ENCODE results near the gene SRC. TPM values are rescaled to one million over a fixed set of nuclear protein-coding genes. Genes with fewer than 3 reads are reported as not detected.

The SRC gene
- total RNA-seq, 1 experiment from 2014 or later: 42.3 TPM

DNA sequence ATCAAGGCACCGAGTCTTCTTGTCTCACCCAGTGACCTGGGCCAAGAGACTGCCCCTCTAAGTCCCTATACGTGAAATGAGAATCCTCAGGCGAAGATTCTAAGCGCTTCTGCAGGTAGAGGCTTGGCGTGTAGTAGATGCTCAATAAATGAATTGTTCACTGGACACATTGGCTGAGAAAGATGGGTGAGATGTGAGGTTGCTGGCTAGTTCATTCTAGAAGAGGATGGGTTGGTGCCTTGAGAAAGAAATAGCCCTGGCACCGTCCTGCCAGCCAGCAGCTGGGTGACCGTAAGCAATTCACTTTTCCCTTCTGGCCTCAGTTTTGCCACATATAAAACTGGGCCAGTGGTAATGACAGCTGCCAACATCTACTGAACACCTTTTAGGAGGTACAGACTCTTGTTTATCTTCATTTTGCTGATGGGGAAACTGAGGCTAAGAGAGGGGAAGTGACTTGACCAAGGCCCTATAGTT, 1.4 kb downstream of the SRC start:
- no peak for TF ChIP-seq SP1 (IDR thresholded peaks at IDR 0.05; ENCODE audit: low read depth)
- no peak for TF ChIP-seq TCF7L2 (IDR thresholded peaks at IDR 0.05; ENCODE audit: borderline replicate concordance, extremely low read depth, insufficient read depth, insufficient read length)
- TF ChIP-seq POLR2A (IDR thresholded peaks at IDR 0.05; ENCODE audit: borderline replicate concordance, extremely low read depth, insufficient read depth, insufficient read length): no peak
- TF ChIP-seq CBX3 (IDR thresholded peaks at IDR 0.05; ENCODE audit: low read depth): no peak
- DNase-seq (ENCODE audit: low read depth, low spot score) (no peak), ATAC-seq (no peak)
- Histone ChIP-seq H3K79me2 (ENCODE audit: insufficient read depth, low read length) (peaks cover 67% of the 10 kb centered on the region), H3K9me3 (ENCODE audit: control insufficient read depth in 1 of 2, insufficient read depth in 1 of 2, low read depth in 1 of 2, low read length in 2 of 2) (no peaks in the 10 kb centered on the region), H3K9ac (ENCODE audit: low read length) (peak overlapping the region; percentile 71; the same call in 1 of the 2 replicates), H4K20me1 (ENCODE audit: insufficient read depth) (no peaks in the 10 kb centered on the region), H3K4me1 (ENCODE audit: control insufficient read depth in 1 of 2, insufficient read depth in 2 of 2, low read length in 2 of 2) (peaks cover 28 to 56% of the 10 kb centered on the region in 2 experiments), H3K4me2 (ENCODE audit: low read length) (peak overlapping the region; percentile 93), H3K27me3 (ENCODE audit: insufficient read depth, low read length) (no peaks in the 10 kb centered on the region), H3K27ac (ENCODE audit: low read depth, low read length) (peak overlapping the region; percentile 29; the same call in 1 of the 2 replicates), H2AFZ (ENCODE audit: low read depth, low read length, poor library complexity, severe bottlenecking) (no peak overlapping the region), H3K9me2 (ENCODE audit: insufficient read depth) (no peaks in the 10 kb centered on the region), H3K4me3 (replicated peaks in 1 of 2; ENCODE audit: low read depth in 1 of 2, low read length in 2 of 2) (peak overlapping the region in 1 of 2 experiments; percentile 70; a peak in 3 of 4 replicates), H3K36me3 (ENCODE audit: control insufficient read depth in 1 of 2, insufficient read depth in 2 of 2, low read length in 2 of 2) (peaks cover 0 to 3% of the 10 kb centered on the region in 2 experiments; a peak in 1 of 4 replicates)
- intact Hi-C loops (cut with micrococcal nuclease): no loop called here
- RAD21 ChIA-PET (ENCODE audit: low non-redundant PET in 1 of 2, low total read pairs in 2 of 2, uncharacterized antibody in 2 of 2, unreplicated experiment in 2 of 2): no interaction called here
- POLR2A ChIA-PET: interaction anchor here (1.9 kb wide), 1 partner anchor 58 kb away, joined by 6 read pairs; the partner anchor contains the start of gene MANBAL
- BruUV-seq (replicated peaks): no TSS peak
- CTCF ChIA-PET: no interaction called here

DNA sequence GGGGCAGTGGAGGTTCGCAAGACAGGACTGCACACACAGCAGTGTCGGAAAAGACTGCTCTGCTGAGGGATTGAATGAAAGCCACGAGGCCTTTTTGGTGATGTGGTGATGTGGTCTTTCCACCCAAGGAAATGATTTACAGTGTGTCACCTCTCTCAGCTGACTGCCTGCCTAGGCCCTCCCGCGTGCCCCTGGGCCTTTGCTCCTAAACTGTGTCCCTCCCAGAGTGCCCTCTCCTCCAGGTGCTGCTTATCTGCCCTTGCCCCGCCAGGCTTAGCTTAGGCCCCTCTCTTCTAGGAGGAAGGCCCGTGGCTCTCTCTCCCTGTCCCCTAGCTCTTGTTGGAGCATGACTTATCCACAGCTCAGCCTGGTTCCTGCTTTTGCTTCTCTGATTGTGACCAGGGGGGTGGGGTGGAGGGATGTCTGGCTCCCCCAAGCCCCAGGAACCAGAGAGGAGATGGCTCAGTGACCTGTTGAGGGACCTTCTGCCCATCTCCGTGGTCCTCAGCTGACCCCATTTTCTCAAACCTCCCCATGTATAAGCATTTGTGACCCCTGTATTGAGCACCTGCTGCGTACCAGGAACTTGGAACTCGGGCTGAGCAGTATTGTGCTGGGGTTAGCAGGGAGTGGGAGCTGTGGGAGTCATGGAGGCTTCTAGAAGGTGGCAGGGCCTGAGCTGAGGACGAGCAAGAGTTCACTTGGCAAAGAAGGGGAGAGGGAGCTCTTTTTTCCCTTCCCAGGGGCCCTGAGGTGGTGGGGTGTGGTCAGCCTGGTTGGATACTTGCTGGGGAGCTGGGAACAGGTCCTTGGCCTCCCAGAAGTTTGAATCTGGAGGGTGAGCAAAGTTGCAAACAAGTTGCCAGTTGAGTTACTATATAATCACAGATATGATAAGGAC, 2.2 kb downstream of the SRC start:
- Histone ChIP-seq H4K20me1 (ENCODE audit: insufficient read depth) (no peaks in the 10 kb centered on the region), H3K79me2 (ENCODE audit: insufficient read depth, low read length) (peaks cover 74% of the 10 kb centered on the region), H3K4me3 (replicated peaks in 1 of 2; ENCODE audit: low read depth in 1 of 2, low read length in 2 of 2) (no peak overlapping the region), H3K9ac (ENCODE audit: low read length) (no peak overlapping the region), H3K9me2 (ENCODE audit: insufficient read depth) (no peaks in the 10 kb centered on the region), H3K36me3 (ENCODE audit: control insufficient read depth in 1 of 2, insufficient read depth in 2 of 2, low read length in 2 of 2) (peaks cover 0 to 3% of the 10 kb centered on the region in 2 experiments; a peak in 1 of 4 replicates), H3K9me3 (ENCODE audit: control insufficient read depth in 1 of 2, insufficient read depth in 1 of 2, low read depth in 1 of 2, low read length in 2 of 2) (no peaks in the 10 kb centered on the region), H3K4me1 (ENCODE audit: control insufficient read depth in 1 of 2, insufficient read depth in 2 of 2, low read length in 2 of 2) (peaks cover 23 to 48% of the 10 kb centered on the region in 2 experiments), H3K27ac (ENCODE audit: low read depth, low read length) (0 out of 2 replicates have a peak overlapping the region, but pooled peaks have one; percentile 6), H2AFZ (ENCODE audit: low read depth, low read length, poor library complexity, severe bottlenecking) (no peak overlapping the region), H3K4me2 (ENCODE audit: low read length) (peak overlapping the region; percentile 93; the same call in 1 of the 2 replicates), H3K27me3 (ENCODE audit: insufficient read depth, low read length) (no peaks in the 10 kb centered on the region)
- ATAC-seq (no peak), DNase-seq (ENCODE audit: low read depth, low spot score) (no peak)
- ChIA-PET POLR2A (no interaction called here), RAD21 (ENCODE audit: low non-redundant PET in 1 of 2, low total read pairs in 2 of 2, uncharacterized antibody in 2 of 2, unreplicated experiment in 2 of 2) (no interaction called here), CTCF (no interaction called here)
- no TSS peak for BruUV-seq (replicated peaks)
- intact Hi-C loops (cut with micrococcal nuclease): no loop called here
- TF ChIP-seq CEBPB (IDR thresholded peaks at IDR 0.05; ENCODE audit: low read depth) (no peak), SRF (IDR thresholded peaks at IDR 0.05; ENCODE audit: low read depth) (no peak), SP1 (IDR thresholded peaks at IDR 0.05; ENCODE audit: low read depth) (no peak), ELF1 (IDR thresholded peaks at IDR 0.05; ENCODE audit: borderline replicate concordance, low read depth) (no peak), RAD21 (IDR thresholded peaks at IDR 0.05; ENCODE audit: low read depth) (no peak), JUND (IDR thresholded peaks at IDR 0.05) (no peak), EGR1 (IDR thresholded peaks at IDR 0.05; ENCODE audit: low read depth) (no peak), FOSL1 (IDR thresholded peaks at IDR 0.05; ENCODE audit: low read depth) (no peak)
- TF ChIP-seq, protein P1, sequence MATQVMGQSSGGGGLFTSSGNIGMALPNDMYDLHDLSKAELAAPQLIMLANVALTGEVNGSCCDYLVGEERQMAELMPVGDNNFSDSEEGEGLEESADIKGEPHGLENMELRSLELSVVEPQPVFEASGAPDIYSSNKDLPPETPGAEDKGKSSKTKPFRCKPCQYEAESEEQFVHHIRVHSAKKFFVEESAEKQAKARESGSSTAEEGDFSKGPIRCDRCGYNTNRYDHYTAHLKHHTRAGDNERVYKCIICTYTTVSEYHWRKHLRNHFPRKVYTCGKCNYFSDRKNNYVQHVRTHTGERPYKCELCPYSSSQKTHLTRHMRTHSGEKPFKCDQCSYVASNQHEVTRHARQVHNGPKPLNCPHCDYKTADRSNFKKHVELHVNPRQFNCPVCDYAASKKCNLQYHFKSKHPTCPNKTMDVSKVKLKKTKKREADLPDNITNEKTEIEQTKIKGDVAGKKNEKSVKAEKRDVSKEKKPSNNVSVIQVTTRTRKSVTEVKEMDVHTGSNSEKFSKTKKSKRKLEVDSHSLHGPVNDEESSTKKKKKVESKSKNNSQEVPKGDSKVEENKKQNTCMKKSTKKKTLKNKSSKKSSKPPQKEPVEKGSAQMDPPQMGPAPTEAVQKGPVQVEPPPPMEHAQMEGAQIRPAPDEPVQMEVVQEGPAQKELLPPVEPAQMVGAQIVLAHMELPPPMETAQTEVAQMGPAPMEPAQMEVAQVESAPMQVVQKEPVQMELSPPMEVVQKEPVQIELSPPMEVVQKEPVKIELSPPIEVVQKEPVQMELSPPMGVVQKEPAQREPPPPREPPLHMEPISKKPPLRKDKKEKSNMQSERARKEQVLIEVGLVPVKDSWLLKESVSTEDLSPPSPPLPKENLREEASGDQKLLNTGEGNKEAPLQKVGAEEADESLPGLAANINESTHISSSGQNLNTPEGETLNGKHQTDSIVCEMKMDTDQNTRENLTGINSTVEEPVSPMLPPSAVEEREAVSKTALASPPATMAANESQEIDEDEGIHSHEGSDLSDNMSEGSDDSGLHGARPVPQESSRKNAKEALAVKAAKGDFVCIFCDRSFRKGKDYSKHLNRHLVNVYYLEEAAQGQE (IDR thresholded peaks at IDR 0.05; ENCODE audit: low read depth): no peak
- TF ChIP-seq, protein P2, sequence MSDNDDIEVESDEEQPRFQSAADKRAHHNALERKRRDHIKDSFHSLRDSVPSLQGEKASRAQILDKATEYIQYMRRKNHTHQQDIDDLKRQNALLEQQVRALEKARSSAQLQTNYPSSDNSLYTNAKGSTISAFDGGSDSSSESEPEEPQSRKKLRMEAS (IDR thresholded peaks at IDR 0.05): no peak
- TF ChIP-seq, protein P3, sequence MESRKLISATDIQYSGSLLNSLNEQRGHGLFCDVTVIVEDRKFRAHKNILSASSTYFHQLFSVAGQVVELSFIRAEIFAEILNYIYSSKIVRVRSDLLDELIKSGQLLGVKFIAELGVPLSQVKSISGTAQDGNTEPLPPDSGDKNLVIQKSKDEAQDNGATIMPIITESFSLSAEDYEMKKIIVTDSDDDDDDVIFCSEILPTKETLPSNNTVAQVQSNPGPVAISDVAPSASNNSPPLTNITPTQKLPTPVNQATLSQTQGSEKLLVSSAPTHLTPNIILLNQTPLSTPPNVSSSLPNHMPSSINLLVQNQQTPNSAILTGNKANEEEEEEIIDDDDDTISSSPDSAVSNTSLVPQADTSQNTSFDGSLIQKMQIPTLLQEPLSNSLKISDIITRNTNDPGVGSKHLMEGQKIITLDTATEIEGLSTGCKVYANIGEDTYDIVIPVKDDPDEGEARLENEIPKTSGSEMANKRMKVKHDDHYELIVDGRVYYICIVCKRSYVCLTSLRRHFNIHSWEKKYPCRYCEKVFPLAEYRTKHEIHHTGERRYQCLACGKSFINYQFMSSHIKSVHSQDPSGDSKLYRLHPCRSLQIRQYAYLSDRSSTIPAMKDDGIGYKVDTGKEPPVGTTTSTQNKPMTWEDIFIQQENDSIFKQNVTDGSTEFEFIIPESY (IDR thresholded peaks at IDR 0.05; ENCODE audit: extremely low read depth, insufficient replicate concordance, low read length): no peak

Measured in HCT116 (cell line).